Measurements from ENCODE around the gene ATAD3A.

ATAD3A gene

GRCh38 chr1:1582585-1583346, 70.8 kb downstream of the ATAD3A start:
- no peak for TF ChIP-seq CTCF (IDR thresholded peaks at IDR 0.05; ENCODE audit: insufficient read depth, missing control alignments)

GRCh38 chr1:1583347-1584010, 71.5 kb downstream of the ATAD3A start:
- FAIRE-seq (no peak), DNase-seq (ENCODE audit: insufficient read length, low spot score) (no peak)
- TF ChIP-seq CTCF (IDR thresholded peaks at IDR 0.05; ENCODE audit: insufficient read depth, missing control alignments): no peak

More at GRCh38 chr1:1582585-1583346, 70.8 kb downstream of the ATAD3A start:
- FAIRE-seq: no peak
- no peak for DNase-seq (ENCODE audit: insufficient read length, low spot score)

Data from D721Med (cell line).